CD14-positive monocyte (primary cell): ENCODE data around the gene SCD5. TPM values are rescaled to one million over a fixed set of nuclear protein-coding genes. Genes with fewer than 3 reads are reported as not detected.

Experiments
- DNase-seq, 3 donors: peaks; one replicate each; pipeline ENCODE4 v3.0.0-alpha.2; 2011 to 2022
- H2AFZ ChIP-seq: 2 replicates; pipeline ENCODE4 v1.6.0; 2012; ENCODE audit warnings: mild to moderate bottlenecking, low read depth, low read length, inconsistent platforms; ENCODE audit not compliant: insufficient read depth, poor library complexity, severe bottlenecking
- H3K27ac ChIP-seq, 2 donors: 1 replicate in 1 of 2; 2 replicates in 1 of 2; pipeline ENCODE4 v1.5.1; 2012 to 2013; ENCODE audit warnings: low read length in 2 of 2, control low read depth in 1 of 2, inconsistent platforms in 1 of 2, low read depth in 1 of 2, mild to moderate bottlenecking in 1 of 2
- H3K27me3 ChIP-seq, 2 donors: one replicate each; pipeline versions ENCODE4 v1.6.0 to v1.6.1; 2011 to 2013; ENCODE audit warnings: low read length in 2 of 2; ENCODE audit not compliant: control insufficient read depth in 2 of 2, insufficient read depth in 2 of 2
- H3K36me3 ChIP-seq, 2 donors: replicated peaks in 1 of 2; 1 replicate in 1 of 2; 2 replicates in 1 of 2; pipeline versions ENCODE4 v1.5.1 to v1.6.1; 2012 to 2013; ENCODE audit warnings: low read length in 2 of 2, control low read depth in 1 of 2, inconsistent platforms in 1 of 2, mild to moderate bottlenecking in 1 of 2; ENCODE audit not compliant: insufficient read depth in 2 of 2, control insufficient read depth in 1 of 2
- H3K4me1 ChIP-seq, 2 donors: 1 replicate in 1 of 2; 2 replicates in 1 of 2; pipeline versions ENCODE4 v1.5.1 to v1.6.1; 2012 to 2013; ENCODE audit warnings: low read length in 2 of 2, control low read depth in 1 of 2, inconsistent platforms in 1 of 2, mild to moderate bottlenecking in 1 of 2, moderate library complexity in 1 of 2; ENCODE audit not compliant: insufficient read depth in 2 of 2, control insufficient read depth in 1 of 2
- H3K4me2 ChIP-seq: replicated peaks from 2 replicates; pipeline ENCODE3; 2012; ENCODE audit warnings: low read length, moderate library complexity, mild to moderate bottlenecking; ENCODE audit not compliant: poor library complexity, severe bottlenecking; ENCODE audit errors: extremely low read depth
- H3K4me3 ChIP-seq, 3 experiments: fragments of 200-600 bp in 1 of 3; sonication (generic) in 1 of 3; replicated peaks in 1 of 3; 1 replicate in 2 of 3; 2 replicates in 1 of 3; pipeline ENCODE4 v1.5.1; 2011 to 2013; ENCODE audit warnings: low read length in 3 of 3, mild to moderate bottlenecking in 3 of 3, control low read depth in 2 of 3, low read depth in 2 of 3, inconsistent platforms in 1 of 3, moderate library complexity in 1 of 3
- H3K79me2 ChIP-seq: 2 replicates; pipeline ENCODE4 v1.6.0; 2012; ENCODE audit warnings: mild to moderate bottlenecking, control low read depth, inconsistent platforms, low read length, moderate library complexity; ENCODE audit not compliant: insufficient read depth
- H3K9ac ChIP-seq: 2 replicates; pipeline ENCODE4 v1.6.0; 2017; ENCODE audit warnings: low read length, mild to moderate bottlenecking; ENCODE audit not compliant: insufficient read depth, poor library complexity, severe bottlenecking
- H3K9me3 ChIP-seq, 2 donors: replicated peaks in 1 of 2; 1 replicate in 1 of 2; 2 replicates in 1 of 2; pipeline versions ENCODE4 v1.5.1 to v1.6.1; 2012 to 2013; ENCODE audit warnings: low read length in 2 of 2, control low read depth in 1 of 2; ENCODE audit not compliant: control insufficient read depth in 1 of 2, insufficient read depth in 1 of 2
- H4K20me1 ChIP-seq: 2 replicates; pipeline ENCODE4 v1.6.0; 2012; ENCODE audit warnings: mild to moderate bottlenecking, low read length, control low read depth, moderate library complexity; ENCODE audit not compliant: insufficient read depth
- H3K27ac Mint-ChIP-seq, 7 donors: one replicate each; pipeline ENCODE4 v1.8.0; 2020; ENCODE audit warnings: mild to moderate bottlenecking in 7 of 7, mixed read lengths in 7 of 7, moderate library complexity in 6 of 7, inconsistent platforms in 2 of 7
- H3K27me3 Mint-ChIP-seq, 3 donors: one replicate each; pipeline ENCODE4 v1.8.0; 2021 to 2022; ENCODE audit warnings: low read depth in 3 of 3, mild to moderate bottlenecking in 3 of 3, mixed read lengths in 3 of 3, moderate library complexity in 3 of 3, inconsistent platforms in 1 of 3
- H3K36me3 Mint-ChIP-seq, 2 donors: one replicate each; pipeline ENCODE4 v1.8.0; 2020; ENCODE audit warnings: mixed read lengths in 2 of 2, inconsistent platforms in 1 of 2, mild to moderate bottlenecking in 1 of 2
- H3K4me1 Mint-ChIP-seq: one replicate; pipeline ENCODE4 v1.8.0; 2020; ENCODE audit warnings: mild to moderate bottlenecking, mixed read lengths
- H3K4me3 Mint-ChIP-seq, 2 donors: one replicate each; pipeline ENCODE4 v1.8.0; 2020; ENCODE audit warnings: mild to moderate bottlenecking in 2 of 2, mixed read lengths in 2 of 2, moderate library complexity in 1 of 2
- H3K9me3 Mint-ChIP-seq, 7 donors: one replicate each; pipeline ENCODE4 v1.8.0; 2020 to 2022; ENCODE audit warnings: mixed read lengths in 7 of 7, mild to moderate bottlenecking in 6 of 7, moderate library complexity in 6 of 7, inconsistent platforms in 2 of 7
- WGBS: methylation state at CpG from one replicate; pipeline ENCODE4 v1.1.5; 2013; ENCODE audit warnings: missing lambda C conversion rate; ENCODE audit not compliant: insufficient coverage; 5-methylcytosine and 5-hydroxymethylcytosine counted together
- intact Hi-C, 2 donors: fragments of 100-400 bp; cut with micrococcal nuclease; formaldehyde crosslinking; loops; one replicate each; pipeline versions ENCODE4 v1.15.0 to v1.15.1; 2023
- polyA plus RNA-seq, 3 donors: library from polyadenylated mRNA; depleted of rRNA in 1 of 3; unstranded in 2 of 3; stranded (reverse) in 1 of 3; fragments of 300-500 nt in 2 of 3; fragments of >200 nt in 1 of 3; fragmentation: Illumina TruSeq in 2 of 3; gene quantifications; 1 replicate in 2 of 3; 2 replicates in 1 of 3; pipeline ENCODE4 v1.2.3, GENCODE V29; 2012 to 2021
- TF ChIP-seq, protein P1 (sequence below): fragments of 200-600 bp; IDR thresholded peaks from one replicate; pipeline ENCODE4 v1.8.0; 2022; ENCODE audit warnings: antibody characterized with exemption, mild to moderate bottlenecking

The SCD5 gene
- polyA plus RNA-seq, 3 donors: 0.28 to 1.3 (median 0.61) TPM

DNA sequence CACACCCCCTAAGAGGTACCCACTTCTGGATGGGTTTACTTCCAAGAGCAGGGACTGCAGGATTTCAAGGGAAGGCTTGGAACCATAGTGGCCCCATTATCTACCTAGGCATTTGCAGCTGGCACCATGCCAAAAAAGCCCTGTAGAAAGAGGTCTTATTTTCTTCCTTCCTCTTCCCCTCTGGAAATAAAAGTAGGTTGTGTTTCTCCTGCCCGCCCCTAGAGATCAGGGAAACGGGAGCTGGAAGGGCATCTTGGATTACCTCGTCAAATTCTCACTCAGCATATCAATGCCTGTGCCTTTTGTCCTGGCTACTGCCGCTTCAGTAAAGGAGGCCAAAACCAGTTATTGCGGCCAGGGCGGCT lies 1.6 kb downstream of the SCD5 start:
- H2AFZ ChIP-seq: no peak overlapping the region
- no peaks in the 10 kb centered on the region for H3K36me3 ChIP-seq
- no peaks in the 10 kb centered on the region for H4K20me1 ChIP-seq
- H3K27ac Mint-ChIP-seq: no peak overlapping the region
- peaks cover 0 to 11% (median 0%) of the 10 kb centered on the region in 7 donors for H3K9me3 Mint-ChIP-seq
- H3K4me1 ChIP-seq: peaks cover 19 to 28% of the 10 kb centered on the region in 2 donors
- H3K4me2 ChIP-seq: no peak overlapping the region
- H3K9ac ChIP-seq: no peak overlapping the region
- H3K4me3 Mint-ChIP-seq: peak overlapping the region; percentile 76 to 92
- no peak overlapping the region for H3K27ac ChIP-seq
- H3K9me3 ChIP-seq: no peaks in the 10 kb centered on the region
- H3K79me2 ChIP-seq: no peaks in the 10 kb centered on the region
- H3K27me3 ChIP-seq: peaks cover 19 to 32% of the 10 kb centered on the region in 2 donors
- no peak overlapping the region for H3K4me3 ChIP-seq
- WGBS: 72% methylated on average over 6 of the region's 6 CpGs
- H3K4me1 Mint-ChIP-seq: peaks cover 18% of the 10 kb centered on the region
- DNase-seq: no peak
- peaks cover 39 to 53% (median 41%) of the 10 kb centered on the region in 3 donors for H3K27me3 Mint-ChIP-seq
- TF ChIP-seq, protein P1, sequence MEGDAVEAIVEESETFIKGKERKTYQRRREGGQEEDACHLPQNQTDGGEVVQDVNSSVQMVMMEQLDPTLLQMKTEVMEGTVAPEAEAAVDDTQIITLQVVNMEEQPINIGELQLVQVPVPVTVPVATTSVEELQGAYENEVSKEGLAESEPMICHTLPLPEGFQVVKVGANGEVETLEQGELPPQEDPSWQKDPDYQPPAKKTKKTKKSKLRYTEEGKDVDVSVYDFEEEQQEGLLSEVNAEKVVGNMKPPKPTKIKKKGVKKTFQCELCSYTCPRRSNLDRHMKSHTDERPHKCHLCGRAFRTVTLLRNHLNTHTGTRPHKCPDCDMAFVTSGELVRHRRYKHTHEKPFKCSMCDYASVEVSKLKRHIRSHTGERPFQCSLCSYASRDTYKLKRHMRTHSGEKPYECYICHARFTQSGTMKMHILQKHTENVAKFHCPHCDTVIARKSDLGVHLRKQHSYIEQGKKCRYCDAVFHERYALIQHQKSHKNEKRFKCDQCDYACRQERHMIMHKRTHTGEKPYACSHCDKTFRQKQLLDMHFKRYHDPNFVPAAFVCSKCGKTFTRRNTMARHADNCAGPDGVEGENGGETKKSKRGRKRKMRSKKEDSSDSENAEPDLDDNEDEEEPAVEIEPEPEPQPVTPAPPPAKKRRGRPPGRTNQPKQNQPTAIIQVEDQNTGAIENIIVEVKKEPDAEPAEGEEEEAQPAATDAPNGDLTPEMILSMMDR: no peak
- H3K36me3 Mint-ChIP-seq: peaks cover 0 to 2% of the 10 kb centered on the region in 2 donors
- intact Hi-C loops: no loop called here

DNA sequence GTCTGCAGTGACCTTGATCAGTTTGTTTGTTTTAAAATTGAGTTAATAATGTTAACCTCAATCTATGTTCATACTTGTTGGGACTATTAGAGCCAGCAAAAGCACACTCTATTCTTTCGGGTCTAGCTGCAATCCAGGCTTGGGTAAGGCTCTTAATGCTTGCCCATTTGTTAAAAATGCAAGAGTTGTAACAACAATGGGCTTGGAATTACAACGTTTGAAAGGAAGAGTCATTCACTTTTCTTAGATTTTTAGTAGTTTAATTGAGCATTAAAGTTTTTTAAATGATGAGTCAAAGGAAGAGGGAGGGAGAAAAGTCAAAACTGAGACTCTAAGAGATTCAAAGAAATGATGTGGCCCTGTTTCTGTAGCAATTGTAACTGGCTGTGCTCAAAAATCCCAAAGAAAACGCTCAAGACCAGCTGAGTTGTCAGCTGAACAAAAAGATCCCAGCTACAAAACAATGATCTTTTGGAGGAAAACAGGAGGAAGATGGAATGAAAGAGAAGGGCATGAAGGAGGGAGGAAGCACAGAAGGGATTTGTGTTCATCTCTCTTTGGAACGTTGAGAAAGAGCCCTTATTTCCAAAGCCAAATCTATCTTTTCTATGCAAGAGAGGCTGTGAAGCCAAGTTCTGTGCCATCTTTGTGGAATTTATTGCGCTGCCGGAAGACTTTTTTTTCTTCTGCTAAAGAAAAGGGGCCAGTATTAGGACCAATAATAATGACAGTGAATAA lies 5.5 kb downstream of the SCD5 start:
- no peak overlapping the region for H3K4me3 Mint-ChIP-seq
- peaks cover 0 to 2% of the 10 kb centered on the region in 2 donors for H3K36me3 Mint-ChIP-seq
- intact Hi-C loops: no loop called here
- H3K27me3 Mint-ChIP-seq: peaks cover 20 to 26% (median 24%) of the 10 kb centered on the region in 3 donors
- WGBS: 75% methylated on average over 2 of the region's 6 CpGs
- H3K27ac Mint-ChIP-seq: no peak overlapping the region
- H2AFZ ChIP-seq: no peak overlapping the region
- peaks cover 0 to 5% (median 0%) of the 10 kb centered on the region in 7 donors for H3K9me3 Mint-ChIP-seq
- H3K27me3 ChIP-seq: peaks cover 5 to 16% of the 10 kb centered on the region in 2 donors
- TF ChIP-seq, protein P1: no peak
- no peaks in the 10 kb centered on the region for H4K20me1 ChIP-seq
- H3K4me2 ChIP-seq: no peak overlapping the region
- H3K79me2 ChIP-seq: no peaks in the 10 kb centered on the region
- peaks cover 8% of the 10 kb centered on the region for H3K4me1 Mint-ChIP-seq
- H3K4me1 ChIP-seq: peaks cover 8 to 12% of the 10 kb centered on the region in 2 donors
- H3K36me3 ChIP-seq: no peaks in the 10 kb centered on the region
- H3K4me3 ChIP-seq: no peak overlapping the region
- H3K9ac ChIP-seq: no peak overlapping the region
- H3K27ac ChIP-seq: no peak overlapping the region
- DNase-seq: no peak
- no peaks in the 10 kb centered on the region for H3K9me3 ChIP-seq
